ENCODE data around the gene DEPDC4.
A peak's percentile ranks its signal among the peaks of the same experiment; 100 is the strongest.
"Not testable (repeated sequence)": the region's sequence is repeated elsewhere in the genome, so short reads cannot be mapped to it uniquely, and the experiment has no call there.

The DEPDC4 gene

GRCh38 chr12:100243137-100243536 lies 23.7 kb downstream of the DEPDC4 start:
- H3K4me3 ChIP-seq (ENCODE audit: low read depth, low read length), result no peak overlapping the region
- DNase-seq (ENCODE audit: low read depth, low spot score), result no peak
- in situ Hi-C loops (cut with HindIII; ENCODE audit: low sequenced_read_pairs), result no loop called here
- no peak for TF ChIP-seq CTCF (IDR thresholded peaks at IDR 0.05; ENCODE audit: low read depth, low read length)

GRCh38 chr12:100239589-100239988 lies 27.3 kb downstream of the DEPDC4 start:
- TF ChIP-seq CTCF (IDR thresholded peaks at IDR 0.05; ENCODE audit: low read depth, low read length), result no peak
- in situ Hi-C loops (cut with HindIII; ENCODE audit: low sequenced_read_pairs), result no loop called here
- DNase-seq (ENCODE audit: low read depth, low spot score), result no peak
- H3K4me3 ChIP-seq (ENCODE audit: low read depth, low read length), result no peak overlapping the region

- in situ Hi-C loops (cut with HindIII; ENCODE audit: low sequenced_read_pairs), result no loop called here
- DNase-seq (ENCODE audit: low read depth, low spot score), result no peak
- no peak overlapping the region for H3K4me3 ChIP-seq (ENCODE audit: low read depth, low read length)
- no peak for TF ChIP-seq CTCF (IDR thresholded peaks at IDR 0.05; ENCODE audit: low read depth, low read length)
These were observed 28.1 kb downstream of the DEPDC4 start for GRCh38 chr12:100238801-100239200.

- no peak overlapping the region for H3K4me3 ChIP-seq (ENCODE audit: low read depth, low read length)
- TF ChIP-seq CTCF (IDR thresholded peaks at IDR 0.05; ENCODE audit: low read depth, low read length), result peak; percentile 72
- DNase-seq (ENCODE audit: low read depth, low spot score), result peak; percentile 64
- in situ Hi-C loops (cut with HindIII; ENCODE audit: low sequenced_read_pairs), result no loop called here
These were observed 32.1 kb downstream of the DEPDC4 start for GRCh38 chr12:100234591-100235304.

GRCh38 chr12:100234166-100234565 lies 32.7 kb downstream of the DEPDC4 start:
- DNase-seq (ENCODE audit: low read depth, low spot score), result peak; percentile 7
- in situ Hi-C loops (cut with HindIII; ENCODE audit: low sequenced_read_pairs), result no loop called here
- TF ChIP-seq CTCF (IDR thresholded peaks at IDR 0.05; ENCODE audit: low read depth, low read length), result no peak
- no peak overlapping the region for H3K4me3 ChIP-seq (ENCODE audit: low read depth, low read length)

GRCh38 chr12:100231873-100232272 lies 35.0 kb downstream of the DEPDC4 start:
- in situ Hi-C loops (cut with HindIII; ENCODE audit: low sequenced_read_pairs); H3K4me3 ChIP-seq (ENCODE audit: low read depth, low read length); DNase-seq (ENCODE audit: low read depth, low spot score): not testable (repeated sequence)

- no peak for TF ChIP-seq CTCF (IDR thresholded peaks at IDR 0.05; ENCODE audit: low read depth, low read length)
- no peak for DNase-seq (ENCODE audit: low read depth, low spot score)
- in situ Hi-C loops (cut with HindIII; ENCODE audit: low sequenced_read_pairs), result no loop called here
- no peak overlapping the region for H3K4me3 ChIP-seq (ENCODE audit: low read depth, low read length)
These were observed 37.0 kb downstream of the DEPDC4 start for GRCh38 chr12:100229876-100230275.

All from astrocyte of the spinal cord (primary cell).